ENCODE results near the gene PRG3. TPM values are rescaled to one million over a fixed set of nuclear protein-coding genes. Genes with fewer than 3 reads are reported as not detected.

PRG3 gene
- total and polyA plus RNA-seq, 4 experiments from 2014 or later = not detected

DNA sequence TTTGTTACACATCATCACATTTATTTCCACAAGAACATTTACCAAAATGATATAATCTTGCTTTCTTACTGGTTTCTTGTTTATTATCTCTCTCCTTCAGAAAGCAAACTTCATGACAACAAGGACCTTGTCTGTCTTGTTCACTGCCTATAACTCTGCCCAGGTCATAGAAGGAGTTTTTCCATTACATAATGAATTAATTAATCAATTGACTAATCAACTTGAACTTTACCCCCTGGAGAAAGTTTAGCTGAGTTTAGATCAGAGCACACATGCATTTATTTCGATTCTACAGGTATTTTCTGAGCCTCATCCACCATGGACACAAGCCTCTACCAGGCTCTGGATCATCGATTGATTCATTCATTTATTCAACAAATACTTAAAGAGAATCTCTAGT, 15.8 kb upstream of the PRG3 start:
- H3K4me1 ChIP-seq (ENCODE audit: insufficient read depth, low read length) = no peaks in the 10 kb centered on the region
- H3K9me3 ChIP-seq (ENCODE audit: control insufficient read depth in 1 of 2, low read length in 2 of 2) = no peaks in the 10 kb centered on the region
- DNase-seq = no peak
- Mint-ChIP-seq H3K27me3 (no peaks in the 10 kb centered on the region), H3K4me3 (no peak overlapping the region), H3K4me1 (no peaks in the 10 kb centered on the region), H3K27ac (no peak overlapping the region), H3K9me3 (no peaks in the 10 kb centered on the region), H3K36me3 (no peaks in the 10 kb centered on the region)
- H3K27ac ChIP-seq (ENCODE audit: low read depth, low read length) = no peak overlapping the region
- H3K36me3 ChIP-seq (ENCODE audit: insufficient read depth, low read length) = no peaks in the 10 kb centered on the region
- H3K4me3 ChIP-seq (ENCODE audit: low read length in 2 of 2) = no peak overlapping the region
- ChIA-PET CTCF (ENCODE audit: partially characterized antibody) (interaction anchor here (2.9 kb wide), 1 partner anchor 61 kb away, joined by 10 read pairs; no protein-coding TSS in a partner anchor), POLR2A (ENCODE audit: partially characterized antibody) (no interaction called here)
- H3K27me3 ChIP-seq (ENCODE audit: insufficient read depth, low read length) = no peaks in the 10 kb centered on the region
- intact Hi-C loops (cut with micrococcal nuclease) = no loop called here

DNA sequence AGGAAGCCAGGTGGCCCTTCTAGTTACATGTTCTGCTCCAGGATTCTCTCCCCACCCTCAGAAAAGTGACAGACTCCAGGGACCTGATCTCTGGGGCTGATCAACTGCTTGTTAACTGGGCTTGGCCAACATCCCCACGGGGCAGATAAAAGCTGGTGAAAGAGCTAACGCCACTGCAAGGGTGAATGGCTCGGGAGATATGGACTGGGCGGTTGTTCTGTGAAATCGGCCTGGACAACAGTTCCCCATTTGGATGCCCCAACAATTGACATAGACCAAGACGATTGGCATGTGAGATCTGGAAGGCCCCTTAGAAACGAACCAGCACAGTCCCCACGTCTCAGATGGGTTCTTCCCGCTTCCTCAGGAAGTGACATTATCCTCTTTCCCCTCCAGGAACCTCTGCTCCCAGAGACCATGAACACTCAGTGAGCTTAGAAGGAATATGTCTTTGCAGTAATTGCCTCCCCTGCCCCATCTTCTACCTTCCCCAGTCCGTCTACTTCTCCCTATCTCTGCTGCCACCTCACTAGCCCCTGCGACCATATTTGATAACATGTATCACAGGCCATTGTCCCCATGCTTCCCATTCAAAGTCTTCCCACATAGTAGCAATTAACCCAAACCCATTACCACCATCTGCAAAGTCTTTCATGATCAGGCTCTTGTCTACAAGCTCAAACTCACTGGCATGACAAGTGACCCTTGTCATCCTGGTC, 15.1 kb upstream of the PRG3 start:
- Histone ChIP-seq H3K36me3 (ENCODE audit: insufficient read depth, low read length) (no peaks in the 10 kb centered on the region), H3K9me3 (ENCODE audit: control insufficient read depth in 1 of 2, low read length in 2 of 2) (no peaks in the 10 kb centered on the region), H3K4me1 (ENCODE audit: insufficient read depth, low read length) (no peaks in the 10 kb centered on the region), H3K27ac (ENCODE audit: low read depth, low read length) (no peak overlapping the region), H3K27me3 (ENCODE audit: insufficient read depth, low read length) (no peaks in the 10 kb centered on the region), H3K4me3 (ENCODE audit: low read length in 2 of 2) (no peak overlapping the region)
- POLR2A ChIA-PET (ENCODE audit: partially characterized antibody) = no interaction called here
- no peak overlapping the region for H3K27ac Mint-ChIP-seq
- no peaks in the 10 kb centered on the region for H3K27me3 Mint-ChIP-seq
- CTCF ChIA-PET (ENCODE audit: partially characterized antibody) = interaction anchor here (2.9 kb wide), 1 partner anchor 61 kb away, joined by 10 read pairs; no protein-coding TSS in a partner anchor
- H3K9me3 Mint-ChIP-seq = no peaks in the 10 kb centered on the region
- H3K36me3 Mint-ChIP-seq = no peaks in the 10 kb centered on the region
- intact Hi-C loops (cut with micrococcal nuclease) = no loop called here
- no peak overlapping the region for H3K4me3 Mint-ChIP-seq
- no peaks in the 10 kb centered on the region for H3K4me1 Mint-ChIP-seq
- no peak for DNase-seq

DNA sequence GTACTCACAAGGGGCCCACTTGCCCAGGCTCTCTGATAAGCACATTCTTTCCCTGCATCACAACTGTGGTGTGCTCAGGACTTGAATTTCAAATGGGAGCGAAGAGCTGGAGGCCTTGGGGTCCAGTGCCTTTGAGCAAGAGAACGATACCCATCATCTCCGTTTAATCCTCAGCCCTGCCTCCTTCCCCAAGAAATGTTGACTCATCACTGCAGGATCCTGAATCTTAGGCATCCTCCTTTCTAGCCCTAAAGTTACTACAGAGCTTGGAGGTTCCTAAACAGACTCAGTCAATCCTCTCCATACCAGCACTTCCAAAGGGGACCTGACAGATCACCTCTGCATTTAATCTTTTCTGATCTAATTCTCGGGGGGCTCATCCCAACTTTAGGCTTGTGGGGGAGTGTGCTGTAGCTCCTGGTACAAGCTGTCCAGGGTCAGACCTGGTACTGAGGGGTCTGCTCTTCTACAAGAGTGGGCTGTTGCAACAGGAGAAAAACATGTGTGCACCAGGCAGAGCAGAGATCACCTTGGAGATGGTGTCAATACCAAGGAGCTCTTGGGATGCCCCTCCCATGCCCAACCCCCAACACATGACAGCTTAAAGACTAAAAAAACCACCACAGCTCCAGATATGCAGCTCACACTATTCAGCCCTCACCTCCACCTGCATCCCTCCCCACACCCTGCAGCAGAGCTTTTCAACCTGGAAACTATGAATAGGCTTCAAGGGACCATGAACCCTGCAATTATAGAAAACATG, 13.4 kb upstream of the PRG3 start:
- no peaks in the 10 kb centered on the region for H3K4me1 Mint-ChIP-seq
- POLR2A ChIA-PET (ENCODE audit: partially characterized antibody) = no interaction called here
- no peaks in the 10 kb centered on the region for H3K9me3 ChIP-seq (ENCODE audit: control insufficient read depth in 1 of 2, low read length in 2 of 2)
- no peaks in the 10 kb centered on the region for H3K27me3 ChIP-seq (ENCODE audit: insufficient read depth, low read length)
- no peak overlapping the region for H3K27ac ChIP-seq (ENCODE audit: low read depth, low read length)
- no peaks in the 10 kb centered on the region for H3K36me3 ChIP-seq (ENCODE audit: insufficient read depth, low read length)
- H3K4me3 ChIP-seq (ENCODE audit: low read length in 2 of 2) = no peak overlapping the region
- no peak overlapping the region for H3K27ac Mint-ChIP-seq
- no peaks in the 10 kb centered on the region for H3K4me1 ChIP-seq (ENCODE audit: insufficient read depth, low read length)
- no peak overlapping the region for H3K4me3 Mint-ChIP-seq
- intact Hi-C loops (cut with micrococcal nuclease) = no loop called here
- DNase-seq = no peak
- H3K36me3 Mint-ChIP-seq = no peaks in the 10 kb centered on the region
- no peaks in the 10 kb centered on the region for H3K27me3 Mint-ChIP-seq
- H3K9me3 Mint-ChIP-seq = no peaks in the 10 kb centered on the region
- CTCF ChIA-PET (ENCODE audit: partially characterized antibody) = interaction anchor here (0.9 kb wide), 1 partner anchor 32 kb away, joined by 3 read pairs; no protein-coding TSS in a partner anchor

DNA sequence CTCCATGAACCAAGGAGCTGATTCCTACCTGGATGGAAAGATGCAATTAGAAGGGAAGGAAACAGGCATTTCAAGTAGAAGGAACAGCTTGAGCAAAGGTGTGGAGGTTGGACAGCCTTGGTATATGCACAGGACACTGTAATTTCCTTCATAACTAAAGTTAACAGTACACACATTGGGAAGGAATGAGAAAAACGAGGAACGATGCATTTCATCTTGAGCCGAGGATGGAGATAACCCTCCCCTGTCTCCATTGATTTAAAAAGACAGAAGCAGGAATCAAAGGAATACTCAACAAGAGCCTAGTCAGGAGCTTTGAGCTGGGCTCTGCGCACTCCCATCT, 11.8 kb upstream of the PRG3 start:
- Histone ChIP-seq H3K4me3 (ENCODE audit: low read length in 2 of 2) (no peak overlapping the region), H3K4me1 (ENCODE audit: insufficient read depth, low read length) (no peaks in the 10 kb centered on the region), H3K27me3 (ENCODE audit: insufficient read depth, low read length) (no peaks in the 10 kb centered on the region), H3K36me3 (ENCODE audit: insufficient read depth, low read length) (no peaks in the 10 kb centered on the region), H3K27ac (ENCODE audit: low read depth, low read length) (no peak overlapping the region), H3K9me3 (ENCODE audit: control insufficient read depth in 1 of 2, low read length in 2 of 2) (no peaks in the 10 kb centered on the region)
- ChIA-PET CTCF (ENCODE audit: partially characterized antibody) (interaction anchor here (1.0 kb wide), 1 partner anchor 65 kb away, joined by 4 read pairs; no protein-coding TSS in a partner anchor), POLR2A (ENCODE audit: partially characterized antibody) (no interaction called here)
- no peak for DNase-seq
- Mint-ChIP-seq H3K36me3 (no peaks in the 10 kb centered on the region), H3K27ac (no peak overlapping the region), H3K4me3 (no peak overlapping the region), H3K9me3 (no peaks in the 10 kb centered on the region), H3K4me1 (no peaks in the 10 kb centered on the region), H3K27me3 (no peaks in the 10 kb centered on the region)
- intact Hi-C loops (cut with micrococcal nuclease) = no loop called here

GRCh38 chr11:57392066-57392762, 11.3 kb upstream of the PRG3 start:
- H3K9me3 ChIP-seq (ENCODE audit: control insufficient read depth in 1 of 2, low read length in 2 of 2) = no peaks in the 10 kb centered on the region
- Mint-ChIP-seq H3K27ac (no peak overlapping the region), H3K9me3 (no peaks in the 10 kb centered on the region), H3K27me3 (no peaks in the 10 kb centered on the region), H3K36me3 (no peaks in the 10 kb centered on the region), H3K4me1 (no peaks in the 10 kb centered on the region), H3K4me3 (no peak overlapping the region)
- H3K36me3 ChIP-seq (ENCODE audit: insufficient read depth, low read length) = no peaks in the 10 kb centered on the region
- no peak overlapping the region for H3K27ac ChIP-seq (ENCODE audit: low read depth, low read length)
- H3K4me3 ChIP-seq (ENCODE audit: low read length in 2 of 2) = no peak overlapping the region
- no peaks in the 10 kb centered on the region for H3K4me1 ChIP-seq (ENCODE audit: insufficient read depth, low read length)
- H3K27me3 ChIP-seq (ENCODE audit: insufficient read depth, low read length) = no peaks in the 10 kb centered on the region
- POLR2A ChIA-PET (ENCODE audit: partially characterized antibody) = no interaction called here
- intact Hi-C loops (cut with micrococcal nuclease) = no loop called here
- CTCF ChIA-PET (ENCODE audit: partially characterized antibody) = interaction anchor here (1.0 kb wide), 1 partner anchor 65 kb away, joined by 4 read pairs; no protein-coding TSS in a partner anchor
- no peak for DNase-seq

- H3K27ac Mint-ChIP-seq = no peak overlapping the region
- H3K9me3 Mint-ChIP-seq = no peaks in the 10 kb centered on the region
Observed at GRCh38 chr11:57391539-57391938, 10.6 kb upstream of the PRG3 start.

GRCh38 chr11:57391111-57391510, 10.2 kb upstream of the PRG3 start:
- Mint-ChIP-seq H3K9me3 (no peaks in the 10 kb centered on the region), H3K4me3 (no peak overlapping the region), H3K4me1 (no peaks in the 10 kb centered on the region), H3K27me3 (peaks cover 0 to 2% of the 10 kb centered on the region in 2 donors), H3K27ac (no peak overlapping the region), H3K36me3 (no peaks in the 10 kb centered on the region)
- no peaks in the 10 kb centered on the region for H3K4me1 ChIP-seq (ENCODE audit: insufficient read depth, low read length)
- no peaks in the 10 kb centered on the region for H3K36me3 ChIP-seq (ENCODE audit: insufficient read depth, low read length)
- no peaks in the 10 kb centered on the region for H3K27me3 ChIP-seq (ENCODE audit: insufficient read depth, low read length)
- H3K9me3 ChIP-seq (ENCODE audit: control insufficient read depth in 1 of 2, low read length in 2 of 2) = no peaks in the 10 kb centered on the region
- ChIA-PET POLR2A (ENCODE audit: partially characterized antibody) (no interaction called here), CTCF (ENCODE audit: partially characterized antibody) (interaction anchor here (1.3 kb wide), 1 partner anchor 67 kb away, joined by 4 read pairs; no protein-coding TSS in a partner anchor)
- H3K4me3 ChIP-seq (ENCODE audit: low read length in 2 of 2) = no peak overlapping the region
- no peak overlapping the region for H3K27ac ChIP-seq (ENCODE audit: low read depth, low read length)
- intact Hi-C loops (cut with micrococcal nuclease) = no loop called here
- no peak for DNase-seq

More at GRCh38 chr11:57391539-57391938, 10.6 kb upstream of the PRG3 start:
- ChIA-PET CTCF (ENCODE audit: partially characterized antibody) (no interaction called here), POLR2A (ENCODE audit: partially characterized antibody) (no interaction called here)
- Histone ChIP-seq H3K27ac (ENCODE audit: low read depth, low read length) (no peak overlapping the region), H3K4me3 (ENCODE audit: low read length in 2 of 2) (no peak overlapping the region), H3K36me3 (ENCODE audit: insufficient read depth, low read length) (no peaks in the 10 kb centered on the region), H3K4me1 (ENCODE audit: insufficient read depth, low read length) (no peaks in the 10 kb centered on the region), H3K27me3 (ENCODE audit: insufficient read depth, low read length) (no peaks in the 10 kb centered on the region), H3K9me3 (ENCODE audit: control insufficient read depth in 1 of 2, low read length in 2 of 2) (no peaks in the 10 kb centered on the region)
- no peak overlapping the region for H3K4me3 Mint-ChIP-seq
- no peaks in the 10 kb centered on the region for H3K36me3 Mint-ChIP-seq
- no peak for DNase-seq
- intact Hi-C loops (cut with micrococcal nuclease) = no loop called here
- peaks cover 0 to under 1% of the 10 kb centered on the region in 2 donors for H3K27me3 Mint-ChIP-seq
- no peaks in the 10 kb centered on the region for H3K4me1 Mint-ChIP-seq

Data from CD4-positive, alpha-beta memory T cell (primary cell).